Body of pancreas (tissue), 4 donors: ENCODE results near the gene ERC2. TPM values are rescaled to one million over a fixed set of nuclear protein-coding genes. Genes with fewer than 3 reads are reported as not detected.

ENCODE experiments used
- ATAC-seq: fragments of 150-250 bp; one replicate; pipeline ENCODE4 v1.9.1; 2016
- DNase-seq, 4 donors: peaks; one replicate each; pipeline ENCODE4 v3.0.0-alpha.2; 2019
- H3K27ac ChIP-seq, 4 donors: fragments of 200-600 bp; sonication (generic); 1 replicate in 3 of 4; 2 replicates in 1 of 4; pipeline versions ENCODE4 v1.5.1 to v1.6.1; 2016 to 2019; ENCODE audit warnings: mild to moderate bottlenecking in 1 of 4, mixed read lengths in 1 of 4, moderate library complexity in 1 of 4
- H3K27me3 ChIP-seq, 2 donors: fragments of 200-600 bp; sonication (generic); one replicate each; pipeline ENCODE4 v1.6.0; 2016; ENCODE audit warnings: mild to moderate bottlenecking in 1 of 2
- H3K36me3 ChIP-seq, 2 donors: fragments of 200-600 bp; sonication (generic); replicated peaks in 1 of 2; 2 replicates each; pipeline ENCODE4 v1.5.1; 2016; ENCODE audit warnings: low read depth in 2 of 2; ENCODE audit not compliant: insufficient read depth in 1 of 2
- H3K4me1 ChIP-seq: fragments of 200-600 bp; sonication (generic); one replicate; pipeline ENCODE4 v1.6.0; 2016
- H3K4me3 ChIP-seq, 2 donors: fragments of 200-600 bp; sonication (generic); 1 replicate in 1 of 2; 2 replicates in 1 of 2; pipeline ENCODE4 v1.5.1; 2016 to 2019
- H3K9me3 ChIP-seq, 3 donors: fragments of 200-600 bp; sonication (generic); 1 replicate in 2 of 3; 2 replicates in 1 of 3; pipeline ENCODE4 v1.5.1; 2016
- POLR2A ChIP-seq, 3 donors: fragments of 450-650 bp; IDR thresholded peaks; one replicate each; pipeline ENCODE4 v1.6.1; 2016; ENCODE audit warnings: antibody characterized with exemption in 3 of 3, mild to moderate bottlenecking in 2 of 3
- WGBS, 2 donors: methylation state at CpG; one replicate each; pipeline ENCODE4 v1.1.5; 2017; 5-methylcytosine and 5-hydroxymethylcytosine counted together
- intact Hi-C: fragments of 100-400 bp; cut with DNase I; formaldehyde crosslinking; loops from one replicate; pipeline ENCODE4 v1.15.1; 2023
- total RNA-seq, 2 donors: library from RNA; depleted of rRNA; stranded (reverse); fragments of >200 nt; gene quantifications; one replicate each; pipeline ENCODE4 v1.1.0, GENCODE V29; 2016
- TF ChIP-seq, protein P1 (sequence below), 7 experiments: fragments of 450-650 bp in 4 of 7; fragments of 200-600 bp in 3 of 7; sonication (generic) in 3 of 7; IDR thresholded peaks; one replicate each; pipeline ENCODE4 v1.5.1; 2016 to 2019; ENCODE audit warnings: antibody characterized with exemption in 7 of 7

ERC2 gene
- total RNA-seq, 2 donors from 2014 or later = 4.0 to 4.7 TPM

DNA sequence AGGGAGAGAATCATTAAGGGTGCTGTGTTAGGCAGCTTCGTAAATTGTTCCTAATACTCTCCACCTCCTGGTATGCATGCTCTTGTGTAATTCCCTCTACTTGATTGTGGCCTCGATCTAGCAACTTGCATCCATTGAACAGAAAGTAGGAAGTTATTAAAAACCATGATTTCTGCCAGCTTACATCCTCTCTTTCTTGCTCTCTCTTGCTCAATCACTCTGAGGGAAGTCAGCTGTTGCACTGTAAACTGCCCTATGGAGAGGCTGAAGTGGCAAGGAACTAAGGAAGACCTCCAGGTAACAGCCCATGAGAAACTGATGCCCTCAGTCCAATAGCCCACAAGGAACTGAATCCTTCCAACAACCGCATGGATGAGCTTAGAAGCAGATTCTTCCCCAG is 92.6 kb downstream of the ERC2 start:
- DNase-seq (no peak), ATAC-seq (no peak)
- Histone ChIP-seq H3K4me3 (no peak overlapping the region), H3K27ac (no peak overlapping the region), H3K4me1 (no peaks in the 10 kb centered on the region), H3K9me3 (no peaks in the 10 kb centered on the region), H3K27me3 (no peaks in the 10 kb centered on the region), H3K36me3 (no peaks in the 10 kb centered on the region)
- intact Hi-C loops = no loop called here
- 71 to 94% methylated on average over 3 of the region's 3 CpGs for WGBS, 2 donors
- TF ChIP-seq, protein P1, sequence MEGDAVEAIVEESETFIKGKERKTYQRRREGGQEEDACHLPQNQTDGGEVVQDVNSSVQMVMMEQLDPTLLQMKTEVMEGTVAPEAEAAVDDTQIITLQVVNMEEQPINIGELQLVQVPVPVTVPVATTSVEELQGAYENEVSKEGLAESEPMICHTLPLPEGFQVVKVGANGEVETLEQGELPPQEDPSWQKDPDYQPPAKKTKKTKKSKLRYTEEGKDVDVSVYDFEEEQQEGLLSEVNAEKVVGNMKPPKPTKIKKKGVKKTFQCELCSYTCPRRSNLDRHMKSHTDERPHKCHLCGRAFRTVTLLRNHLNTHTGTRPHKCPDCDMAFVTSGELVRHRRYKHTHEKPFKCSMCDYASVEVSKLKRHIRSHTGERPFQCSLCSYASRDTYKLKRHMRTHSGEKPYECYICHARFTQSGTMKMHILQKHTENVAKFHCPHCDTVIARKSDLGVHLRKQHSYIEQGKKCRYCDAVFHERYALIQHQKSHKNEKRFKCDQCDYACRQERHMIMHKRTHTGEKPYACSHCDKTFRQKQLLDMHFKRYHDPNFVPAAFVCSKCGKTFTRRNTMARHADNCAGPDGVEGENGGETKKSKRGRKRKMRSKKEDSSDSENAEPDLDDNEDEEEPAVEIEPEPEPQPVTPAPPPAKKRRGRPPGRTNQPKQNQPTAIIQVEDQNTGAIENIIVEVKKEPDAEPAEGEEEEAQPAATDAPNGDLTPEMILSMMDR (IDR thresholded peaks at IDR 0.05) = no peak
- TF ChIP-seq POLR2A (IDR thresholded peaks at IDR 0.05) = no peak

DNA sequence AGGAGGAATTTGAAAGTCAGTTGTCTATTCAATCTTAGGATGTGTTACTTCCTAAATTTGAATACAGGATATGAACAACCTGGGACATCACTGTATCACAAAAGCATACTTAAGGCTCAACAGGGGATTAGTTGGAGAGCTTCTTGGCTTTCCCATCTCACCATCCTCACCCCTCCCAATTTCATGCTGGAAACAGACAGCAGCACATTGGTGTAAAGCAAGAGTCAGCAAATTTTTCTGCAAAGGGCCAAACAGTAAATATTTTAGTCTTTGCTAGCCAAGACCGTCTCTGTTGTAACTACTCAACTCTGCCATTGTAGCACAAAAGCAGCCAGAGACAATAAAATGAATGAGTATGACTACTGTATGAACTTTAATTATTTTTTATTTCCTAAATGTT is 94.9 kb downstream of the ERC2 start:
- TF ChIP-seq, protein P1 (IDR thresholded peaks at IDR 0.05) = no peak
- TF ChIP-seq POLR2A (IDR thresholded peaks at IDR 0.05) = no peak
- no peaks in the 10 kb centered on the region for H3K27me3 ChIP-seq
- 84 to 92% methylated on average over 1 of the region's 1 CpG for WGBS, 2 donors
- no peaks in the 10 kb centered on the region for H3K9me3 ChIP-seq
- H3K4me3 ChIP-seq = no peak overlapping the region
- H3K36me3 ChIP-seq = no peaks in the 10 kb centered on the region
- DNase-seq = no peak
- no peak overlapping the region for H3K27ac ChIP-seq
- ATAC-seq = no peak
- H3K4me1 ChIP-seq = no peaks in the 10 kb centered on the region
- intact Hi-C loops = no loop called here

DNA sequence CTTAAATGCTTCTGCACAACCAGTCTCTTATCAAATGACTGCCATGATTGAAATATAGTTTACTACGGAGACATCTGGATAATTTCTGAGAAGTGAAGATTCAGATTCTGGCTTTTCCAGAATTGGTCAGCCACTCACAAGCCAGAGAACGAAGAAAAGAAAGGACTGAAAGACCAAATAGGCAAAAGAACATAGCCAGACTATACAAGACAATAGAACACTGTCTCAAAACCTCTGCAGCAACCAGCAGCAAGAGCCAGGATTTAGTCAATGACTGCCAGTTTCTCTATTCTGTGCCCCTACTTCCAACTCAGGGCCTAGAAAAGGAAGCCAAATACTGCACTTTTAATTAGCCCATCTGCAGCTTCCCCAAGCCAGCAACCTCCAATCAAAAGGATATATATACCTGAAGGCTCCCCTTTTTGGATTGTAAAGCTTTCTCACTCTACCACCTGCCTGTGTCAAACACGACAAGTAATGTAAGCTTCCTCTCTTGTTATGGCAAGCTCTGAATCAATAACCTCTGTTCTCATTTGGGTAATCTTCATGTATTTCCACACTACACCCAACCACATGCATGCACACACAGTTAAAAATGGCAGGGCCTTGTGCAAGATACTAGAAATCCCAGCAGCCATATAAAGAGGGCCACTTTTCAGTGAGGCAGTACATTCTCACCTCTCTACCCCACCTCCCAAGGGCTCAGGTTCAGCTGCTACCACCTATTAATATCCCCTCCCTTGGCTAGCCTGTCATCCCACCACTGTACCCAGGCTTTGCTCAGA is 97.1 kb downstream of the ERC2 start:
- no peak overlapping the region for H3K27ac ChIP-seq
- no peaks in the 10 kb centered on the region for H3K36me3 ChIP-seq
- WGBS, 2 donors = 70 to 84% methylated on average over 3 of the region's 3 CpGs
- intact Hi-C loops = no loop called here
- no peak overlapping the region for H3K4me3 ChIP-seq
- no peak for ATAC-seq
- no peaks in the 10 kb centered on the region for H3K4me1 ChIP-seq
- DNase-seq = no peak
- no peaks in the 10 kb centered on the region for H3K27me3 ChIP-seq
- no peaks in the 10 kb centered on the region for H3K9me3 ChIP-seq
- TF ChIP-seq, protein P1 (IDR thresholded peaks at IDR 0.05) = no peak
- no peak for TF ChIP-seq POLR2A (IDR thresholded peaks at IDR 0.05)

DNA sequence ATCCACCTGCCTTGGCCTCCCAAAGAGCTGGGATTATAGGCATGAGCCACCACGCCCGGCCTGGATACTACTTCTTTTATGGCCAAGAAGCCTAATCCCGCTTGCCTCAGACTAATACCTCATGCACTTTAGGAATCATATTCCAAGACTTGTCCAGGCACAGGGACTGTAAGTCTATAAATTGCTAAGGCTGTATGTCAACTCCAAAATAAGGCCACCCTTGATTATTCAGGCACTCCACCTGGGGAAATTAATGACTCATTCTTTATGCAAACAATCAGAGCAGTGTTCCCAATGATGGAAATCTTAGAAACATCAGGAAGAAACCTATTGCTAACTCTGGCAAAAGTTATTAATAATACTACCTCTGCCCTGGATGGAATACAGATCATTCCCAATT is 98.4 kb downstream of the ERC2 start:
- Histone ChIP-seq H3K4me1 (no peaks in the 10 kb centered on the region), H3K4me3 (no peak overlapping the region), H3K9me3 (no peaks in the 10 kb centered on the region), H3K27ac (no peak overlapping the region), H3K27me3 (no peaks in the 10 kb centered on the region), H3K36me3 (no peaks in the 10 kb centered on the region)
- DNase-seq (no peak), ATAC-seq (no peak)
- intact Hi-C loops = no loop called here
- TF ChIP-seq POLR2A (IDR thresholded peaks at IDR 0.05) = no peak
- TF ChIP-seq, protein P1 (IDR thresholded peaks at IDR 0.05) = no peak
- 94 to 100% methylated on average over 3 of the region's 3 CpGs for WGBS, 2 donors

DNA sequence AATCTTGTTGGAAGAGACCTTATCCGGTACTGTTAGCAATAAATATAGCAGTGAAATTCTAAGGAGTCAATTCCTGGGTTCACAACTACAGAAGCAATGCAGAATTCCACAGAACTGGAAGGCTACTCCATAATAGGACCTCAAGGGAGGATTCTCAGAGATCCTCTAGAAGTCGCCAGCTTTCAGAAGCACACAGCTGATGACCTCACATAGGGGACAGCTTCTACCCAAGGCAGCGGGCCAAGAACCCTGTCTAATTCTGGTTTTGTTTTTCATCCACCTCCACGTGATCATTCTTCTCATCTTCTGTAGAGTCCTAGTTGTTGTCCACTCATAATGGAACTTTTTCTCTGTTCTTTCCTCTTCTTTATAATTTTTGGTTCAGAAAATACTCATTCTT is 99.4 kb downstream of the ERC2 start:
- Histone ChIP-seq H3K27ac (no peak overlapping the region), H3K27me3 (no peaks in the 10 kb centered on the region), H3K4me1 (no peaks in the 10 kb centered on the region), H3K36me3 (no peaks in the 10 kb centered on the region), H3K9me3 (no peaks in the 10 kb centered on the region), H3K4me3 (no peak overlapping the region)
- WGBS, 2 donors = 60 to 80% methylated on average over 4 of the region's 4 CpGs
- intact Hi-C loops = no loop called here
- TF ChIP-seq POLR2A (IDR thresholded peaks at IDR 0.05) = no peak
- TF ChIP-seq, protein P1 (IDR thresholded peaks at IDR 0.05) = no peak
- ATAC-seq = no peak
- no peak for DNase-seq
